HG02798 (cell line): ENCODE measurements around the gene BCAT1.
"Not testable (repeated sequence)": the region's sequence is repeated elsewhere in the genome, so short reads cannot be mapped to it uniquely, and the experiment has no call there.

Experiments used
- ATAC-seq: cut with Tn5 transposase; IDR thresholded peaks from one replicate; pipeline ENCODE4 v1.9.1; 2021; ENCODE audit warnings: mild to moderate bottlenecking; ENCODE audit not compliant: unreplicated experiment, poor library complexity

The BCAT1 gene

DNA sequence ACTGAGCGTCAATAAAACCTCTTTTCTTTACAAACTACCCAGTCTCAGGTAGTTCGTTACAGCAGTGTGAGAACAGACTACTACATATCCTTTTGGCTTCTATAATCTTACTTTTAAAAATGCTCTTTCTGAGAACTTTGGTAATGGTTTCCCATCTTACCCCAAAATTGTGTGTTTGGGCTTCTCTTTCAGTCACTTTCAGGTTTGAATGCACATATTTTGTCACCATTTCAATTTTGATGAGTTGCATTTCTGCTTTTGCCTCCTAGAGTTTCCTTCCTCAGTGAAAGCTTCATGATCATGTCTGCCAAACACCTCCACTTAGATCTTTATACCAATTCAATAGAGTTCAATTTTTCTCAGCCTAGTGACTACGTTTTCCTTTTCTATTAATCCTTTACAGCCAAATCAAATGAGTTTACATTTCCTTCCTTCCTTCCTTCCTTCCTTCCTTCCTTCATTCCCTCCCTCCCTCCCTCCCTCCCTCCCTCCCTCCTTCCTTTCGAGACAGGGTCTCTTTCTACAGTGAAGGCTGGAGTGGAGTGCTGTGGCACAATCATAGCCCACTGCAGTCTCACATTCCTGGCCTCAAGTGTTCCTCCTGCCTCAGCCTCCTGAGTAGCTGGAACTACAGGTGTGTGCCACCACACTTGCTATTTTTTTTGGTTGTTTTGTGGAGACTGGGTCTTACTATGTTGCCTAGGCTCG, 124.9 kb downstream of the BCAT1 start:
- ATAC-seq: peak; percentile 22

DNA sequence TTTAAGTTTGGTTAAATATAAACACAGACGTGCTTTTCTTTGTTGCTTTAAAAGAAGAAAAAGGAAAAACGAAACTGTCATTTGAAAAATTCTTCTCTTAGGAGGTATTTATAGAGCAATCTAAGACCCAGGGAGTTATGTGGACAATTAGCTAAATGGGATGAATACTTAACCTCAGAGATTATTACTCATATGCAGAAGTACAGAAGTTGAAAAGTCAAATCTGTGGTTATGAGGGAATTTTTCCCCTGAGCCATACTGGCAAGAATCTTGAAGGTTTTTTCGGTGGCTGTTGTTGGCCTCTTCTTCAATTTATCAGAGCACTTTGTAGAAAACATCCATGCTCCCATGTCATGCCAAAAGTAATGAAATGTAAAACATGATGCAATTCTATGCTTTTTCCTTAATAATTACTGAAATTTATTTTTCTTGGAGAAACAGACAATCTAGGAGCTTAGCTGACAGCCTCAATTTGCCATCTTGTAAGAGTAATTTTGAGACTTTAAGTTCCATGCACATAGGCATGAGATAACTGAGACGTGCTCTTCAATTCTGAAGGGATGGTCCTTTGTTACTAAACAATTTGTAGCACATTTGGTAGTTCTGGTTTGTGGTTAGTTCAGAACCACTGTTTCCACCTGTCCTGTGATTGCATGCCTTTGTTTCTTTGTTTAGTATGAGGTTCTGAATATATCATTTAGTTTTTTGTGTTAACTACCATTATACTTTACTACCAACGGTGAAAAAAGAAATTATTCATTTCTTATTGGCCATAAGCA, 126.6 kb downstream of the BCAT1 start:
- peak; percentile 73 for ATAC-seq

DNA sequence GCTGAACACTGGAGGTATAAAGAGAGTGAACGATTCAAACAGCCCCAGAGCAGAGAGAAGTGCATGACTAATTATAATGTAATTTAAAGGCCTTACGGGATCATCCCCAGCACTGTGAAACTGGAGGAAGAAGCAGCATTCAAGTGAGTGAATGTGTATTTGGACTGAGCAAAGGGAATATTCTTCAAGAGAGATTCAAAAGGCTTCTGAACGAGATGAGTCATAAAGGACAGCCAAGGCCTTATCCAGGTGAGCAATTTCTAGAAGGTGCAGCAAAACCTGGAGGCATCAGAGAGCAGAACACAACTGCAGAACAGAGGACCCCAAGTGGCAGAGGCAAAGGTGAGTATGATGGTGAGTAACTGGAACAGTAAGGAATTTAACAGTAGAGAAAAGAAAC, 127.2 kb downstream of the BCAT1 start:
- ATAC-seq: peak; percentile 54

DNA sequence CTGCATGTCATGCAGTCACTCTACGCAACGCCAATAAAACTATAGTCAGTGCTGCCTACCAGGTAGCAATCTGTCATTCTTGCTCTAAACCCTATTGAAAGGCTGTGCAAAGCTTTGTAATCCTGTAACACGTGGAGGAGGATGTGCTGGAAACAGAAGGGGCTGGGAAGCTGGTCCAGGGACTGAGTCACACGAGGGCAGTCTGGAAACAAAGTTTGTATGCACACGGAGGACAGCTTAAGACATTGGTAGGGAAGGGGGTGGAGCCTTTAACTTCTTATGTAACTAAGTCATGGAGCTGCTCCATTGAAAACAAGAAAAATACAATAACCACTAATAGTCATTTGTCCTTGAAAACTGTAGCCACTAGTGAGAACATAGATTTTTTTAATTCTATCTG, 128.0 kb downstream of the BCAT1 start:
- no peak for ATAC-seq

DNA sequence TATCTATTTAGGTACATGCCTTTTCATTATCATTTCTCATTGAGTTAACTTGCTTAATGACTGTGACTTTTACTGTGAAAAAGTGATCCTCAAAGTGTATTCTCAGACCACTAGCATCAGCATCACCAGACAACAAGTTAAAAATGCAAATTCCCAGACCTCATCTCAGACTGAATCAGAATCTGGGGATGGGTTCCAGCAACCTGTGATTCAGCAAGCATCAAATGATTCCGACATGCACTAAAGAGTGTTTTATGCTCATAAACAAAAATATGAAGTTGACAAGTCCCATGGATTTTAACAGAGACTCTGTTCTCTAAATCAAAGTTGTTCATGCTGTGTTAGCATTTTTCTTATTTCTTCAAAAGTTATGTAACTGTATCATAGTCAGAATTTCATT, 130.6 kb downstream of the BCAT1 start:
- ATAC-seq: no peak

DNA sequence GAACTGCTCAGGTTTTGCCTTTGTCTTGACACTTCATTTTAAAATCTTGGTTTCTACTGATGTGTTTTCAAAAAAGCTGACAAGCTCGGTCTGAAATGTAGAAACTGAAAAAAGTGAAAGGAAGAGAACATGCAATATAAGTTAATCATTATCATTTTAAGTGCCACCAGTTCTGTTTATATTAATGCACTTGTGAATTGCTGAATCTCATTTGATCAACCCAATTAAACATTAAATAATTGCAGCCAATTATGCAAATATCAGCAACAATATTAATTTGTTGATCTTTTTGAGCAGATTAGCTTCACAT, 133.8 kb downstream of the BCAT1 start:
- ATAC-seq: peak; percentile 34

DNA sequence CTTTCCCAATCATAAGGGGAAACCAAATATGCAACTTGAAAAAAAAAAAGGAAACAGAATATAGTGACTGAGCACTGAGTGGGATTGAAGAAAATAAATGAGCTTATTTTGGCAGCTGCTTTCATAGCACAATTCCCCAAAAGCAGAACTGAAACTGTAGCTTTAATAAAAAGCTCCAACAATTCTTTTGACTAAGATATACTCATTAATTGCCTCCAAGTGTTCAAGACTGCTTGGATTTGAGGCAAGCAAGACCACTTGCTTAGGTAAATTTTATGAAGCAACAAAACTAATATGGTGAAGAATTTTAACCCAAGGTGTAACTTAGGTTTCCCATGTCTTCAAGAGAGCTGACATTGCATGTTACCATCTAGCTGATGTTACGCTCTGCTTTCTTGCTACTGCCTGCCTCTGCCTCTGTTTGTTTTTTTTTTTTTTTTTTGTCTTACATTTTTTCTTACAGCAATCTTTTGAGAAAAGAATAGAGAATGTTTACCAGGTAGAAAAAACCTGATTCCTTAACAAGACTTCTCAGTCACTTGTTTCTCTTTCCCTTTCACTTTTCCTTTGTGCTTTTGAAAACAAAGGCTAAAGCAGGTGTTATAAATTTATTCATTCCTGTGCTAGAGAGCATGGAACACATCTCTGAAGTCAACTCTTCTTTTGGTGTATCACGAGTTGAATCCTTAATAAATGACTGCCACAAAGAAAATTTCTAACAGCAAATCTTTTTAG, 134.4 kb downstream of the BCAT1 start:
- ATAC-seq: peak; percentile 85

DNA sequence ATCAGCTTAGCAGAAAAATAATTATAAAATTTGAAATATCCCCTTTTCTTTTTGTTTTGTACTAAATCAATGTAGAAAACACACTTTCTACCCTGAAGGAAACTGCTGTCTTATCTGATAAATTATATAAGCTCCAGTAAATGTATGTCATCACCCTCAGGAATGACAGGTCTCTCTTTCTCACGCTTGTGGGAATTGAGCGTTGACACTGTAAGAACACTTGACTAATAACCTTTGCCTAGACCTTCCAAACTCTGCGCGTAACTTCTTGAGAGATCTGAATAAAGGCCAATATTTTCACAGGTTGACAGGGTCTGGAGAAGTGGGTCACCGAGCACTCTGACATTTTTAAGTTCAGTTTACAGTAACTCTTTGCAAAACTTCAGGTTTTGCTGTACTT, 138.5 kb downstream of the BCAT1 start:
- ATAC-seq: no peak

DNA sequence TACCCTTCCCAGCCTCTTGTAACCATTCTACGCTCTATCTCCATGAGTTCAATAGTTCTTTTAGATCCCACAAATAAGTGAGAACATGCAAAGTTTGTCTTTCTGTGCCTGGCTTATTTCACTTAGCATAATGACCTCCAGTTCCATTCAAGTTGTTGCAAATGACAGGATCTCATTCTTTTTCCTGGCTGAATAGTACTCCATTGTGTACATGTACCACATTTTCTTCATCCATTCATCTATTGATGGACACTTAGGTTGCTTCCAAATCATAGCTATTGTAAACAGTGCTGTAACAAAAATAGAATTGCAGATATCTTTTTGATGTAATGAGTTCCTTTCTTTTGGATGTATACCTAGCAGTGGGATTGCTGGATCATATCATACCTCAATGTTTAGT, 139.6 kb downstream of the BCAT1 start:
- not testable (repeated sequence) for ATAC-seq

DNA sequence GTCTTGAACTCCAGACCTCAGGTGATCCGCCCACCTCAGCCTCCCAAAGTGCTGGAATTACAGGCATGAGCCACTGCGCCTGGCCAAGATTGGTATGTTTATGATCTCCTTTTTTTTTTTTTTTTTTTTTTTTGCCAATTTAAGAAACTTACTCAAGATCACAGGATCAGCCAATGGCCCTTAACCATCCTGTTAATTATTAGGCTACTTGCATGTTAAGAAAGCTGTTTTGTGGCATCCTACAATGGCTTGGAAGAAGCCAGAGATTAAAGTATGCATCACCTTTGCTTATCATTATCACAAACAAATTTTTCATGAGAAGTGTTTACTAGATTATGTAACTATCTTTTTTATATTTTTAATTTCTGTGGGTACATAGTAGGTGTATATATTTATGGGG, 140.2 kb downstream of the BCAT1 start:
- no peak for ATAC-seq

DNA sequence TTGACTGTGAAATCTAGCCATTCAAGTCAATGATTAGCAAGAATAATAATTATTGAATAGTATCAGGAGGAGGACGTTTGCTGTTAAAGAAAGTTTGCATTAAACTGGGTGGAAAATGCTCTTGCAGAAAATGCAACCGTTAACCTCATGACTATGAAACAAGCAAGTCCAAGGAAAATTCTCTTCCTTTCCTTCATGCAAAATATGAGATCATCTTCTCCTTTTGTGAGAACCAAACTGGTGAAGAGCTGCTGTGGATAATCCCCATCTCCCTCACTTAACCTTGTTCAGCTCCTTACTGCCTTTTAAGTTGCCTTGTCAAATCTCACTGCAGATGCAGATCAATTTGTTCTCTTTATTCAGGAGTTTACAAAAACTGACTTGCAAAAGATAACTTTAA, 142.5 kb downstream of the BCAT1 start:
- ATAC-seq: no peak

DNA sequence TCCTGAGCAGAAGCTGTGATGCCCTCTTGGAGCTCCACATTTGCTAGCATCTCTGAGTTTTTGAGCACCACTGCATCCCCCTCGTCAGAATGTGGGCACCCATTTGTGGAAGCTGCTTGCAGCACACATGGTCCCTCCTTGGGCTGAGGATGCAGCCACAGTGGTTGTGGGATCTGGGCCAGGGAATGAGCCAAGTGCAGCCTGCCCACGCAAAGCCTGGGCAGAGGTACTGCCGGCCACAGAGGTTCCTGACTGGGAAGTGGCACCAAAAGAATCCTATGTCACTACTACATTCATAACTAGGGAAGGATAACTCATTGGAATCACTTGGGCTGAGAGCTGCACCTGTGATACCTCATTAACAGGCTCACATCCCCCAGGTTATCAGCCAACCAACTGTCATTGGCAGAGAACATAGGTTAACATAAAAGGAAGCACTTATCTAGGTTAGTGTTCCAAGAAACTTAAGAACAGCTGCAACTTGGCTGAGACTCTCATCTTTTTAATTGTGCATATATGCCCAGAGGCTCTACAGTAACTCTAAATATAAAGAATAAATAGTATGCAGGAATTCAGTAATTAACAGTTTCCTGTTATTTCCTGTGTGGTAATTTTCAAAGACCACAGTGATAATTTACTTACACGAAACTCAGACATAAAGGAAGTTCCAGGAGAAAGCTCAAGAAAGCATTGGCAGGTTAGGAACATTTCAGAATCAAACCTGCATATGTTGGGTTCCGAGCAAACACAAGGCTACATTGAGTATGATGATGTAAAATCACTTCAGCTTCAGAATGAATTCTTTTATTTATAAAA, 145.3 kb downstream of the BCAT1 start:
- no peak for ATAC-seq

DNA sequence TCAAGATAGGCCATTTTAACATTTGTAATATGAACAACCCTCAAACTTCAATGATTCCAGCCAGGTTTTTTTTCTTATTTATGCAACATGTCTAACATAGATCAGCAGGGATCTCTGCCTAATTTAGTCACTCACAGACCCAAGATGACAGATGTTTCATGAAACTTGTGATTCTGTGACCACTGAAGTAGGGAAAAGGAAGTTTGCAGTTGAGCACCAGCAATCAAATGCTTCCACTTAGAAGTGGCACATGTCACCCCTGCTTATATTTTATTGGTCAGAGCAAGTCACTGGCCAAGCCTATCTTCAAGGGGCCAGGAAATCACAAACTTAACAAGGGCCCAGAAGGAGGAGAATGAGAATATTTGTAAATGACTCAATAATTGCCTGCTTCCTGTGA, 150.6 kb downstream of the BCAT1 start:
- peak; percentile 76 for ATAC-seq

DNA sequence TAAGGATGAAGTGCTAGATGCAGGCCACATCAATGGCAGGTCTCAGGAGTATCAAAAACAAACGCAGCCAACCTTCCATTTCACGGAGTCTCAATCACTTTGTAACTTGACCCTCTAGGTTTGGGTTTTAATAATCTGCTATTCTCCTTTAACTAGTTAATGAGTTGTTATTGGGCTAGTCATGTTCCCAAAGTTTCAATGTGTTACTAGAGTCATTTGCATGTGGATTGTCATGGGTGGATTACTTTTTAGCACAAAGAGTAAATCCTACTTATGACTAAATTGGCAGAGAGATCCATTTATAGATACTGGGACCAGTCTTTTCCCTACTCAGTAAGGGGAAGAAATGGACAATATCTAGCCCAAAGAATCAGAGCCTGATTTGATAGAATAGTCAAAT, 151.0 kb downstream of the BCAT1 start:
- peak; percentile 4 for ATAC-seq

DNA sequence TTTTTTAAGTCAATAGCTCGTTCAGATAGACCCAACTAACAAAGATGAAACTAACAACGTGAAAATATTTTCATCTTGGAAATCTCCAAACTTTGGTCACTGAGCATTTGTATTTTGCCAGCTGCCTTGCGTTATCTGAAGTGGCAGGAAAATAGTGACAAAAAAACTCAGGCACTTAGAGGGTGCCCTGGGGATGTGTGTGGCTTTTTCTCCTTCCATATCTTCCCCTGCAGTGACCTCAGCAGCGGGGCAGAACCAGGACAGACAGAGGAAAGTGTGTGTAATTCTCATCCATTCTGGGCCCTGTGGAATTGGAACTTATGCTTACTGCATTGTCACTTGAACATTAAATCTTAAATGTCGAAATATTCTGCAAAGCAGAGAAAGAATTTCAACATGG, 152.0 kb downstream of the BCAT1 start:
- ATAC-seq: no peak

DNA sequence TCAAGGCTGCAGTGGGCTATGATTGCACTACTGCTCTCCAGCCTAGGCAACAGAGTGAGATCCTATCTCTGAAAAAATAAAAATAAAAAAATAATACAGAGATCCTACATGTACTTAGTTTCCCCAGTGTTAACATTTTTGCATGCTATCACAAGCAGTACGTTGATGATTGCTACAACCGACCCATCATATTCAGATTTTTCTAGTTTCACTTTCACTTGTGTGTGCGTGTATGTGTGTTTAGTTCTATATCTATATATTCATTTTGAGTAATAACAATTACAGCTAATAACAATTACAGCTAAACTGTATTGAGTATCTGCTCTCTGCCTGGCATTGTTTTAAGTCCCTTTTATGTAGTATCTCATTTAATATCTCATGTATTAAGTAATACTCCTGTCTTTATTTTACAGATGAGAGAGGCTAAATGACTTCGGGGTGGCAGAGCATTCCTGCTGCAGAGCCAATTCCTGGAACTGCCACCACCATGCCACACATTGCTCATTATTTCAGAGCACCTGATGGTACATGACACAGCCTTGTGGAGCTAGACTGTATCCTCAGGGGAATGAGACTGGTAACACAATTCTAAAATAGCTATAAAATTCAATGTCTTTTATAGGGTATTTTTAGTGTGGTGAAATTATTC, 153.1 kb downstream of the BCAT1 start:
- ATAC-seq: peak; percentile 53

DNA sequence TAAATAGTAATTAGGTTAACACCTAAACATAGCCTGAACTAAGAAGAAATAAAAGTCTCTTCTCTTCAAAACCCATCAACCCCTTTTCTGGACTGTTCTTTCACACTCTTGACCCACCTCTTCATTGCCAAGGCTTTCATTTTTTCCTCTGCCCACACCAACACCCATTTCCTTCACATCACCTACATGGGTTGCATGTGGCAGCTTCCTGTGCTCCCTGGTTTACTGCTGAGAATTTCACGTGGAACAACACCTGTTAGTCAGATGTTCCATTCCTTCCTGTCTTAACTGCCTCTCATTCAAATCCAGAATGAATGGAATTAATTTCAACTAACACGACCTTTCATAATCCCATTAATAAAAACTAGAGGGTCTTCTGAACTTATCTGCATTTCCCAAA, 157.3 kb downstream of the BCAT1 start:
- no peak for ATAC-seq

DNA sequence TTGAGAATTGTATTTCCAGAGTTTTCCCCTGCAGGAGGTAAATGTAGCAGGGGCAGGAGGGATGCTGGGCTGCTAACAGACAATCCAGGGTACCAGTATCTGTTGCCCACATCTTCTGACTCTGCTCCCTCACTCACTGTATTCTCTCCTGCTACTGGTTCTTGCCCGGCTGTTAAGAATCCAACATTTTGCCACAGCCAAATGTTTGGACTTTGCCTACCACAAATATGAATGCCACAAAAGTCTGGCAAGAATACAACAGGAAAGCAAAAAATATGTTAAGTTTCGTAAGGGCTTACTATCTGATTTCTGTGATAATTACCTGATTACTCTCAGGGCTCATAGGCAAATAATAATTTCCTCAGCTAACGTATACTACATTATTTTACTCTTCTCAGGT, 160.0 kb downstream of the BCAT1 start:
- ATAC-seq: no peak

DNA sequence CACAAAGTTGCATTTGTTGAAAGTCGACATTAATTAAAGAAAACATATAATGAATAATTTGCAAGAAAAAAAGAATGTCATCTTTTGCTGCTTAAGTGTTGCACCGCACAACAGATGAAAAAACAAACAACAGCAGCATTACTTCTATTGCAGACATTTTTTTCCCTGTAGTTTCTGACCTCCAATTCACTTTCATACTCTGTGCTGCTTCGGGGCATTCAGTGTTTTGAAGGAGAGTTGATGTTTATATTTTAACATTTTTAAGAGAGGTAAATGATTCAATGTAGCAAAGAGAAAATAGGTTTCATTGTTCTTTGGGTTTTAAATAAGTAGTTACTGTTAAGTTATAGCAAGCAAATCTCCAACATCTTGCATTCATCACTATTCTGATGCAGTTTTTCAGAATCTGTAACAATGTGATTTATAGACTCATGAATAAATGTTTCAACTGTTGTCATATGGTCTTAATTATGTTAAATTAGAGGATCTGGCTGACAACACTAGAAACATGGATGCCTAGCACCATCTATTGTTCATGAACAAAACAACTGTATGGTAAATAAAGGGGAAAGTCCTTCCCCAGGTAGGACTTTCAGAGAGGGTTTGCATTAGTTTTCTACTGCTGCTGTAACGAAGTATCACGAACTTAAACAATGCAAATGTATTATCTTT, 168.1 kb downstream of the BCAT1 start:
- no peak for ATAC-seq
